ENCODE measurements around the gene ZNF24.
A peak's percentile ranks its signal among the peaks of the same experiment; 100 is the strongest.

Gene ZNF24

GRCh38 chr18:35387152-35387571 lies 42.9 kb upstream of the ZNF24 start:
- Histone ChIP-seq H3K79me2 (ENCODE audit: control insufficient read depth, insufficient read depth, low read length) (no peaks in the 10 kb centered on the region), H3K27ac (ENCODE audit: low read depth, low read length) (no peak overlapping the region), H2BK120ac (ENCODE audit: low read depth, low read length) (no peak overlapping the region), H3K9ac (ENCODE audit: low read length) (no peak overlapping the region), H3K18ac (ENCODE audit: low read length) (no peak overlapping the region), H2BK5ac (ENCODE audit: low read length) (no peak overlapping the region), H3K56ac (ENCODE audit: low read length) (no peak overlapping the region), H2AK5ac (ENCODE audit: low read length) (no peak overlapping the region), H4K8ac (ENCODE audit: low read depth, low read length) (no peak overlapping the region), H3K4me1 (ENCODE audit: control insufficient read depth, low read depth, low read length) (no peaks in the 10 kb centered on the region), H3K4me3 (ENCODE audit: low read length) (no peak overlapping the region), H3K4ac (ENCODE audit: low read depth, low read length) (no peak overlapping the region), H4K5ac (ENCODE audit: low read length) (no peak overlapping the region), H3K27me3 (ENCODE audit: insufficient read depth, low read length, poor library complexity) (no peaks in the 10 kb centered on the region), H3K36me3 (ENCODE audit: control insufficient read depth, insufficient read depth, low read length) (no peaks in the 10 kb centered on the region), H3K23ac (ENCODE audit: low read length) (no peak overlapping the region), H2BK15ac (replicated peaks; ENCODE audit: low read depth) (no peak overlapping the region), H3K79me1 (ENCODE audit: low read length) (no peaks in the 10 kb centered on the region), H3K4me2 (ENCODE audit: low read length) (no peak overlapping the region)
- WGBS (ENCODE audit: extremely low coverage, insufficient coverage, low lambda C conversion rate) = no CpG with 5 or more reads among the region's 3 CpGs
- peak; percentile 69 for DNase-seq

GRCh38 chr18:35386600-35387100 lies 42.4 kb upstream of the ZNF24 start:
- no peak overlapping the region for H2BK15ac ChIP-seq (replicated peaks; ENCODE audit: low read depth)
- H3K36me3 ChIP-seq (ENCODE audit: control insufficient read depth, insufficient read depth, low read length) = no peaks in the 10 kb centered on the region
- H3K9ac ChIP-seq (ENCODE audit: low read length) = no peak overlapping the region
- no peaks in the 10 kb centered on the region for H3K4me1 ChIP-seq (ENCODE audit: control insufficient read depth, low read depth, low read length)
- no peak overlapping the region for H3K23ac ChIP-seq (ENCODE audit: low read length)
- H3K4me2 ChIP-seq (ENCODE audit: low read length) = no peak overlapping the region
- peak; percentile 93 for DNase-seq
- WGBS (ENCODE audit: extremely low coverage, insufficient coverage, low lambda C conversion rate) = no CpG with 5 or more reads among the region's 7 CpGs
- no peak overlapping the region for H3K4me3 ChIP-seq (ENCODE audit: low read length)
- no peak overlapping the region for H3K27ac ChIP-seq (ENCODE audit: low read depth, low read length)
- H3K56ac ChIP-seq (ENCODE audit: low read length) = no peak overlapping the region
- H2BK120ac ChIP-seq (ENCODE audit: low read depth, low read length) = no peak overlapping the region
- no peak overlapping the region for H3K4ac ChIP-seq (ENCODE audit: low read depth, low read length)
- no peak overlapping the region for H3K18ac ChIP-seq (ENCODE audit: low read length)
- H2AK5ac ChIP-seq (ENCODE audit: low read length) = no peak overlapping the region
- H3K79me1 ChIP-seq (ENCODE audit: low read length) = no peaks in the 10 kb centered on the region
- no peaks in the 10 kb centered on the region for H3K27me3 ChIP-seq (ENCODE audit: insufficient read depth, low read length, poor library complexity)
- H4K8ac ChIP-seq (ENCODE audit: low read depth, low read length) = no peak overlapping the region
- no peak overlapping the region for H2BK5ac ChIP-seq (ENCODE audit: low read length)
- H3K79me2 ChIP-seq (ENCODE audit: control insufficient read depth, insufficient read depth, low read length) = no peaks in the 10 kb centered on the region
- H4K5ac ChIP-seq (ENCODE audit: low read length) = no peak overlapping the region

- H3K36me3 ChIP-seq (ENCODE audit: control insufficient read depth, insufficient read depth, low read length) = no peaks in the 10 kb centered on the region
- H3K18ac ChIP-seq (ENCODE audit: low read length) = no peak overlapping the region
- WGBS (ENCODE audit: extremely low coverage, insufficient coverage, low lambda C conversion rate) = no CpG with 5 or more reads among the region's 2 CpGs
- H2AK5ac ChIP-seq (ENCODE audit: low read length) = no peak overlapping the region
- H3K4me2 ChIP-seq (ENCODE audit: low read length) = no peak overlapping the region
- DNase-seq = no peak
- H3K9ac ChIP-seq (ENCODE audit: low read length) = no peak overlapping the region
- no peak overlapping the region for H2BK15ac ChIP-seq (replicated peaks; ENCODE audit: low read depth)
- H3K4ac ChIP-seq (ENCODE audit: low read depth, low read length) = no peak overlapping the region
- H3K4me1 ChIP-seq (ENCODE audit: control insufficient read depth, low read depth, low read length) = no peaks in the 10 kb centered on the region
- no peak overlapping the region for H3K4me3 ChIP-seq (ENCODE audit: low read length)
- no peak overlapping the region for H4K8ac ChIP-seq (ENCODE audit: low read depth, low read length)
- no peak overlapping the region for H2BK5ac ChIP-seq (ENCODE audit: low read length)
- H3K27ac ChIP-seq (ENCODE audit: low read depth, low read length) = no peak overlapping the region
- H3K56ac ChIP-seq (ENCODE audit: low read length) = no peak overlapping the region
- H3K79me2 ChIP-seq (ENCODE audit: control insufficient read depth, insufficient read depth, low read length) = no peaks in the 10 kb centered on the region
- H2BK120ac ChIP-seq (ENCODE audit: low read depth, low read length) = no peak overlapping the region
- no peaks in the 10 kb centered on the region for H3K79me1 ChIP-seq (ENCODE audit: low read length)
- no peak overlapping the region for H3K23ac ChIP-seq (ENCODE audit: low read length)
- H3K27me3 ChIP-seq (ENCODE audit: insufficient read depth, low read length, poor library complexity) = no peaks in the 10 kb centered on the region
- H4K5ac ChIP-seq (ENCODE audit: low read length) = no peak overlapping the region
Measured at GRCh38 chr18:35383136-35383535, 38.9 kb upstream of the ZNF24 start.

- no peak overlapping the region for H3K56ac ChIP-seq (ENCODE audit: low read length)
- no peak overlapping the region for H3K4me2 ChIP-seq (ENCODE audit: low read length)
- no peaks in the 10 kb centered on the region for H3K4me1 ChIP-seq (ENCODE audit: control insufficient read depth, low read depth, low read length)
- H2BK5ac ChIP-seq (ENCODE audit: low read length) = no peak overlapping the region
- H3K18ac ChIP-seq (ENCODE audit: low read length) = no peak overlapping the region
- no peaks in the 10 kb centered on the region for H3K36me3 ChIP-seq (ENCODE audit: control insufficient read depth, insufficient read depth, low read length)
- no peak overlapping the region for H2AK5ac ChIP-seq (ENCODE audit: low read length)
- H3K79me2 ChIP-seq (ENCODE audit: control insufficient read depth, insufficient read depth, low read length) = no peaks in the 10 kb centered on the region
- no peak overlapping the region for H3K4ac ChIP-seq (ENCODE audit: low read depth, low read length)
- H3K27ac ChIP-seq (ENCODE audit: low read depth, low read length) = no peak overlapping the region
- H3K23ac ChIP-seq (ENCODE audit: low read length) = no peak overlapping the region
- H3K79me1 ChIP-seq (ENCODE audit: low read length) = no peaks in the 10 kb centered on the region
- H4K8ac ChIP-seq (ENCODE audit: low read depth, low read length) = no peak overlapping the region
- no CpG with 5 or more reads among the region's 2 CpGs for WGBS (ENCODE audit: extremely low coverage, insufficient coverage, low lambda C conversion rate)
- no peak overlapping the region for H3K4me3 ChIP-seq (ENCODE audit: low read length)
- no peak overlapping the region for H3K9ac ChIP-seq (ENCODE audit: low read length)
- no peaks in the 10 kb centered on the region for H3K27me3 ChIP-seq (ENCODE audit: insufficient read depth, low read length, poor library complexity)
- no peak overlapping the region for H4K5ac ChIP-seq (ENCODE audit: low read length)
- no peak overlapping the region for H2BK120ac ChIP-seq (ENCODE audit: low read depth, low read length)
- H2BK15ac ChIP-seq (replicated peaks; ENCODE audit: low read depth) = no peak overlapping the region
- peak; percentile 11 for DNase-seq
Measured at GRCh38 chr18:35379421-35379820, 35.2 kb upstream of the ZNF24 start.

- Histone ChIP-seq H3K9ac (ENCODE audit: low read length) (no peak overlapping the region), H3K4me1 (ENCODE audit: control insufficient read depth, low read depth, low read length) (no peaks in the 10 kb centered on the region), H3K4me2 (ENCODE audit: low read length) (no peak overlapping the region), H2BK5ac (ENCODE audit: low read length) (no peak overlapping the region), H2BK15ac (replicated peaks; ENCODE audit: low read depth) (no peak overlapping the region), H3K4ac (ENCODE audit: low read depth, low read length) (no peak overlapping the region), H3K36me3 (ENCODE audit: control insufficient read depth, insufficient read depth, low read length) (no peaks in the 10 kb centered on the region), H3K79me1 (ENCODE audit: low read length) (no peaks in the 10 kb centered on the region), H3K4me3 (ENCODE audit: low read length) (no peak overlapping the region), H2AK5ac (ENCODE audit: low read length) (no peak overlapping the region), H3K18ac (ENCODE audit: low read length) (no peak overlapping the region), H3K79me2 (ENCODE audit: control insufficient read depth, insufficient read depth, low read length) (no peaks in the 10 kb centered on the region), H3K23ac (ENCODE audit: low read length) (no peak overlapping the region), H2BK120ac (ENCODE audit: low read depth, low read length) (no peak overlapping the region), H3K27ac (ENCODE audit: low read depth, low read length) (no peak overlapping the region), H3K27me3 (ENCODE audit: insufficient read depth, low read length, poor library complexity) (no peaks in the 10 kb centered on the region), H4K8ac (ENCODE audit: low read depth, low read length) (no peak overlapping the region), H3K56ac (ENCODE audit: low read length) (no peak overlapping the region), H4K5ac (ENCODE audit: low read length) (no peak overlapping the region)
- no CpG with 5 or more reads among the region's 4 CpGs for WGBS (ENCODE audit: extremely low coverage, insufficient coverage, low lambda C conversion rate)
- no peak for DNase-seq
Measured at GRCh38 chr18:35378574-35378896, 34.3 kb upstream of the ZNF24 start.

GRCh38 chr18:35377875-35378573 lies 33.8 kb upstream of the ZNF24 start:
- H3K18ac ChIP-seq (ENCODE audit: low read length) = no peak overlapping the region
- H3K4me3 ChIP-seq (ENCODE audit: low read length) = no peak overlapping the region
- H3K27me3 ChIP-seq (ENCODE audit: insufficient read depth, low read length, poor library complexity) = no peaks in the 10 kb centered on the region
- no peaks in the 10 kb centered on the region for H3K36me3 ChIP-seq (ENCODE audit: control insufficient read depth, insufficient read depth, low read length)
- H3K4me2 ChIP-seq (ENCODE audit: low read length) = no peak overlapping the region
- H3K56ac ChIP-seq (ENCODE audit: low read length) = no peak overlapping the region
- H3K4me1 ChIP-seq (ENCODE audit: control insufficient read depth, low read depth, low read length) = no peaks in the 10 kb centered on the region
- H3K27ac ChIP-seq (ENCODE audit: low read depth, low read length) = no peak overlapping the region
- H2AK5ac ChIP-seq (ENCODE audit: low read length) = no peak overlapping the region
- no peak overlapping the region for H4K5ac ChIP-seq (ENCODE audit: low read length)
- H3K9ac ChIP-seq (ENCODE audit: low read length) = no peak overlapping the region
- no peak overlapping the region for H3K23ac ChIP-seq (ENCODE audit: low read length)
- DNase-seq = peak; percentile 23
- H2BK15ac ChIP-seq (replicated peaks; ENCODE audit: low read depth) = no peak overlapping the region
- H2BK5ac ChIP-seq (ENCODE audit: low read length) = no peak overlapping the region
- no peaks in the 10 kb centered on the region for H3K79me2 ChIP-seq (ENCODE audit: control insufficient read depth, insufficient read depth, low read length)
- no peak overlapping the region for H3K4ac ChIP-seq (ENCODE audit: low read depth, low read length)
- no peak overlapping the region for H2BK120ac ChIP-seq (ENCODE audit: low read depth, low read length)
- no CpG with 5 or more reads among the region's 14 CpGs for WGBS (ENCODE audit: extremely low coverage, insufficient coverage, low lambda C conversion rate)
- H3K79me1 ChIP-seq (ENCODE audit: low read length) = no peaks in the 10 kb centered on the region
- no peak overlapping the region for H4K8ac ChIP-seq (ENCODE audit: low read depth, low read length)

Measured in mesendoderm (in vitro differentiated cells).